Stimulated activated CD4-positive, alpha-beta T cell treated with anti-CD3 and anti-CD28 coated beads, Interleukin-2, amount 100 ng/mL, for 48 hours (primary cell): ENCODE measurements around the gene KCNK7.

Experiments
- DNase-seq, 2 donors: peaks; one replicate each; pipeline ENCODE4 v3.0.0-alpha.2; 2020

KCNK7 gene

DNA sequence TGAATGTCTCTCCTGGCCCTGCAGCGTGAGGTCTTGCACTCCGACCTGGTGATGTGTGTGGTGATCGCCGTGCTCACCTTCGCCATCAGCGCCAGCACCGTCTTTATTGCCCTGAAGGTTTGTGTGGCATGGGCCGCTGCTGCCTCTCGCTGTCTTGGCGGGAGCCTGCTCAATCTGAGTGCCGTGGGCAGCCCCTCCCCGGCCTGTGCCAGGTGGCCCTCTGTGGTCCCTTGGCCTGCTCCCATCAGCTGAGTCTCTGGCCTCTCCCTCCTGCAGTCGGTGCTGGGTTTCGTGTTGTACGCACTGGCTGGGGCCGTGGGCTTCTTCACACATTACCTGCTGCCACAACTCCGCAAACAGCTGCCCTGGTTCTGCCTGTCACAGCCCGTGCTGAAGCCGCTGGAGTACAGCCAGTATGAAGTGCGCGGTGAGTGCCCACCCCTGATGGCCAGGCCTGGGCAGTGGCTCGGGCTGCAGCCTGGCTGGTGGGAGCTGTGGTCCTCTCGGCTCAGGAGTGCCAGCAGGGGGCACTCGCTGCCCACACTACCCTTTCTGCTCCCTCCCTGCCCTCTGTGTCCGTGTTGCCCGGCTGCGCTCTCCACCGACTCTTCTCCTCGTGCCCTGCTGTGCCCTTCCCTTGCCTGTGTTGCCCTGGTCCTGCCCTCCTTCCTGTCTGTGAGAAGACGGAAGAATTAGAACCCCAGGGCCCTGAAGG is 30.2 kb upstream of the KCNK7 start:
- peak; percentile 29 to 35 for DNase-seq

DNA sequence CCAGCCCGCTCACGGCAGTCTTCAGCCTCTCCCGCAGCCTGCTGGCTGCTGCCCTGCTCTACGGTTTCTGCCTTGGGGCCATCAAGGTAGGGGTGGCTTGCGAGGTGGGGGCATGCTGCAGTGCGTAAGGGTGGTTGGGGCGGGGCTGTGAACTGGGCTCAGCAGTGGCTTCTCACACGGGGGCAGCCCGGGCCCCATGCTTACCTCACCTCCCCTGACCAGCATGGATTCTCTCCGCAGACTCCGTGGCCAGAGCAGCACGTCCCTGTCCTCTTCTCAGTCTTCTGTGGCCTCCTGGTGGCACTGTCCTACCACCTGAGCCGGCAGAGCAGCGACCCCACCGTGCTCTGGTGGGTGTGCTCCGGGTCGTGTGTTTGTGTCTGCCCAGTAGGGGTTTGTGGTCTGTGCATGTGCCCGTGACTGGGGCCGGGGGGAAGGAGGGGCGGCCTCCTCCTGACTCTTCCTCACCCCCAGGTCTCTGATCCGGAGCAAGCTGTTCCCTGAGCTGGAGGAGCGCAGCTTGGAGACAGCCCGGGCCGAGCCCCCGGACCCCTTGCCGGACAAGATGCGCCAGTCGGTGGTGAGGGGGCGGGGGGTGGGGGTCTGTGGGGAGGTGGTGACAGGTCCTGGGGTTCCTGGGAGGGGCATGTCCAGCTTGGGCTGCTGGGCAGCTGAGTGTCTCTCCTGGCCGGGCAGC is 29.5 kb upstream of the KCNK7 start:
- no peak for DNase-seq

DNA sequence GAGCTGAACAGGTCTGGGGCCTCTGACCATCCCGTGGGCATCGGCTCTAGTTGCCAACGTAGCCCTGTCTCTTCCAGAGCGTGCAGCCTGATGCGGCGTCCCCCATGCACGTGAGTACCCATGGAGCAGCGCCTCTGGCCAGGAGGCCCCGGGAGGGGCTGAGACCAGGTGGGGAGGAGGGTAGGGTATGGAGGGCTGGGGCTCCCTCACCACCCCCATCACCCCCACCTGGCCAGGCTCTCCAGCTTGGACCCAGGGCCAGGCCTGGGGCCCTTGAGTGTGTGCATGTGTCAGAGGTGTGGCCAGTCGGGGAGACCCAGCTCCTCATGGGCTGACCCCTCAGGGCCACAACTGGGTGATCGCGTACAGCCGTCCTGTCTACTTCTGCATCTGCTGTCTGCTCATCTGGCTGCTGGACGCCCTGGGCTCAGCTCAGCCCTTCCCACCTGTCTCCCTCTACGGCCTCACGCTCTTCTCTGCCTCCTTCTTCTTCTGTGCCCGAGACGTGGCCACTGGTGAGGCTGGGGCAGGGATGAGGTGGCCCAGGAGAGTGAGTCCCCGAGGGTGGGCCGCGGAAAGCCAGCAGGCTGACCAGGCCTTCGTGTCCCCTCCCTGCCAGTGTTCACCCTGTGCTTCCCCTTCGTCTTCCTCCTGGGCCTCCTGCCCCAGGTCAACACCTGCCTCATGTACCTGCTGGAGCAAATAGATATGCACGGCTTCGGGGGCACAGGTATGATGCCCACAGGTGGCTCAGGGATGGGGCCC is 28.4 kb upstream of the KCNK7 start:
- no peak for DNase-seq

- DNase-seq = no peak
Observed at GRCh38 chr11:65623177-65623576, 27.6 kb upstream of the KCNK7 start.

DNA sequence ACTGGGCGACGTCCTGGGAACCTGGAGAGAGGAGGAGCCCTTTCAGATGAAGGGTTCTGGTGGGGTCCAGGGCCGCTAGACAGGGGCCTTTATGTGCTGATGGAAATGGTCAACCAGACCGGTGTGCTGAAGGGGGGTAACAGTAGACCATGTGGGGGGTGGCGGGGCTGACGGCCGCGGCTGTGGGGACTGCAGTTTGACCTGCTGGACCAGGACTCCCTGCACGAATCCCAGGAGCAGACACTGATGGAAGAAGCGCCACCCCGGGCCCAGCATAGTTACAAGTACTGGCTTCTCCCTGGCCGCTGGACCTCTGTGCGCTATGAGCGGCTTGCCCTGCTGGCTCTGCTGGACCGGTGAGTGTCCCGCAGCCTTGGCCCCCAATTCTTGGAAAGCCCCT is 26.4 kb upstream of the KCNK7 start:
- DNase-seq = no peak

GRCh38 chr11:65621460-65621859 is 25.9 kb upstream of the KCNK7 start:
- no peak for DNase-seq

- no peak for DNase-seq
Observed at GRCh38 chr11:65620666-65621065, 25.1 kb upstream of the KCNK7 start.

- DNase-seq = no peak
Observed at GRCh38 chr11:65619281-65619928, 23.8 kb upstream of the KCNK7 start.

DNA sequence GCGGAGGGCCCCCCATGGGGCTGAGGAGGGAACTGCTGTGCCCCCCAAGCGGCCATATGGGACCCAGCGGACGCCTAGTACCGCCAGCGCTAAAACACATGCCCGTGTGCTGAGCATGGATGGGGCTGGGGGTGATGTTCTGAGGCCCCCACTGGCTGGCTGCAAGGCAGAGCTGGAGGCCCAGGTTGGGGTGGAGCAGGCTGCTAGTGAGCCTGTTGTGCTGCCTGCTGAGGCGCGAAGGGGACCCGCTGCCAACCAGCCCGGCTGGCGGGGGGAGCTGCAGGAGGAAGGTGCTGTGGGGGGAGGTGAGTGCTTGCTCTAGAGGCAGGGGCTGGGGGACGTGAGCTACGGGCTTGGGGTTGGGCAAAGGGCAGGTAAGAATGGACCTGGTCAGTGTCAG is 23.2 kb upstream of the KCNK7 start:
- DNase-seq = no peak

GRCh38 chr11:65617990-65618751 is 22.6 kb upstream of the KCNK7 start:
- DNase-seq = no peak

GRCh38 chr11:65617136-65617850 is 21.7 kb upstream of the KCNK7 start:
- DNase-seq = no peak

- DNase-seq = no peak
Observed at GRCh38 chr11:65616575-65617001, 21.0 kb upstream of the KCNK7 start.

DNA sequence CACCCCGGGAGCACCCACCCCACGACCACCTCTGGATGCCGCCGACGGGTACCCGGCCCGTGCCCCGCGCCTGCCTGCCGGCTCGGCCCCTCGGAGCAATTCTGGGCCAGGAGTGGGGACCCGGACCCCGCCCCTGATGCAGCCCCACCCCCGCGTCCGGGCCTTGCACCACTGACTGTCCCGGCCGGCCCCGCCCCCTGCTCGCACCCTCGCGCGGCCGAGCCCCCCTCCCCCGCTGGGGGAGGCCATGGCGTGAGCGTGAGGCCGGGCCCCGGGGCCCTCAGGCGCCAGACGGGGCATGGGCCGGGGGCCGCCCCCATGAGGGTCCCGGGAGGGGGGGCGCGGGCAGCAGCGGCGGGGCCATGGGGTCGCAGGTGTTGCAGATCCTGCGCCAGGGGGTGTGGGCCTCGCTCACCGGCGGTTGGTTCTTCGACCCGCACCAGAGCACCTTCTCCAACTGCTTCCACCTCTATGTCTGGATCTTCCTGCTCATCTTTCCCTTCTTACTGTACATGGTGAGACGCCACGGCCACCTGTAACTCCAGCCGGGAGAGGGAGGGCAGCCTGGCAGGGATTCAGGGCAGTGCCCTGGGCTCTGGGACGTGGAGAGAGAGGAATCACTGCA is 20.5 kb upstream of the KCNK7 start:
- DNase-seq = no peak

DNA sequence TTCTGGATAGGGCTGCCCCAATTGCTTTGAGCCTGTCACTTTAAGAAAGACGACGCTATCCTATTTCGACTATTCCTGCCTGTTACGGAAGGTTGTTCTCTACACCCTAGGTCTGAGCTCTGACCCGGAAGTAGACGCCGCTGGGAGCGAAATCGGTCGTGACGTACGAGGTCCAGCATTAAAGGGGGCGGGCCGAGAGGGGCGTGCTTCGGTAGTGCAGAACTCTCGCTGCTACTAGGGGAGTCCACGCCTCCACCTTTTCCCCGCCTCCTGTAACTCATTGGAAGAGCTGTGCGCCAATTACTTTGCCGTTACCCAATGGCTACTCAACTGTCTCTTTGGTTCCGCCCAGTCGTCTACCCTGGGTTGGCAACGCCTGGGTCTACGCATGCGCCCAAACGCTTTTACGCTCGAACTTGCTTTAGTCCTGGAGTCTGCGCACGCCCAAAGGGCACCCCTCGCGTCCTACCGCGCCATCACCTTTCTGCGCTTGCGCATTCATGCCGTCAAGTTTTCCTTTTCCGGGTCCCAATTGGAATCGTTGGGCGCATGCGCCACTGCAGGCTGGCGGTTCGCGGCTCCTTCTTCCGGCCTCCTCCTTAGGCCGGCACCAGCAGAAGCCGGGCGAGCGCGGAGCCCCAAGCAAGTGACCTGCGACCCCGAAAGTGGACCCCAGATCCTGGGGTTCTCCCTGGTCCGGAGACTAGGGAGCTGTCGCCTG is 19.8 kb upstream of the KCNK7 start, which contains the start of gene PCNX3:
PCNX3 (plus strand) TSS at position 548 of the 721 bp plus-strand sequence. CDS start 536 bp downstream, outside the sequence.
- DNase-seq = peak; percentile 98 to 99

GRCh38 chr11:65613091-65613928 is 17.7 kb upstream of the KCNK7 start:
- no peak for DNase-seq

GRCh38 chr11:65612691-65613090 is 17.1 kb upstream of the KCNK7 start:
- DNase-seq = no peak

DNA sequence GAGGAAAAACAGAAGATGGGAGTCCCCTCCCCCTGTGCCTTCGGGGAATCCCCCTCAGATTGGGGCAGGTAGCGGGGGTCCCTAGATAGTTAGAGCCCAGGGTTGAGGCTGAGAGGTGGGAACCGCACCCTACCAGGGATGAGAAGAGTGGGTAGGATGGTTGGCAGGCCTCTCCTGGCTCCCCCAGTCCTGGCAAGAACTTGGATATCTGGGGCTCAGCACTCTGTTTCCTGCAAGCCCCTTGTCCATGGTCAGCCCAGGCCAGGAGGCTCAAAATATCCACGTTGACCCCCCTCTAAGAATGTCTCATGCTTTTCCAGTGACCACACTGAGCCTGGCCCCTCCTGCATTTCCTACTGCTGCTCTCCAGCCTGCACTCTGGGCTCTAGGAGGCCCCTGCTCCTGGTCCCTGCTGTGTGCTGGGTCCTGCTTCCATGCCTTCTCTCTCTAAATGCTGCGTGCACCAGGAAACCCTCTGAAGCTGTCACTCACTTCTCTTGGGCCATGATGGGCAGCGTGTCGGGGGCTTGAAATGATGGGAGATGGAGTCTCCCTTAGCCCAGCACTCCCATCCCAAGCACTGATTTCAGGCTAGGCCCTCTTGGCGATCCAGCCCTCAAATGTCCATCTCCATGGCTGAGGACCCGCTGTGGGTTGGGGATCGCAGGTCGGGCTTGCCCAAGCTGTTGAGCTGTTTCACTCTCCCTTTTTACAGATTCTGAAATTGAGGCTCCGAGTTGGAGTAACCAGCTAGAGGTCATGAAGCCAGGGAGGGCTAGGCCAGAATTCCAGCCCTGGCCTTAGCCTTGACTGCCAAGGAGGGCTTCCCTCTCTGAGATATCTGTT is 16.4 kb upstream of the KCNK7 start:
- DNase-seq = no peak

- DNase-seq = no peak
Observed at GRCh38 chr11:65611028-65611757, 15.6 kb upstream of the KCNK7 start.
